Measurements from ENCODE around the gene ZGPAT.
"Not testable (repeated sequence)": the region's sequence is repeated elsewhere in the genome, so short reads cannot be mapped to it uniquely, and the experiment has no call there.

ZGPAT gene

DNA sequence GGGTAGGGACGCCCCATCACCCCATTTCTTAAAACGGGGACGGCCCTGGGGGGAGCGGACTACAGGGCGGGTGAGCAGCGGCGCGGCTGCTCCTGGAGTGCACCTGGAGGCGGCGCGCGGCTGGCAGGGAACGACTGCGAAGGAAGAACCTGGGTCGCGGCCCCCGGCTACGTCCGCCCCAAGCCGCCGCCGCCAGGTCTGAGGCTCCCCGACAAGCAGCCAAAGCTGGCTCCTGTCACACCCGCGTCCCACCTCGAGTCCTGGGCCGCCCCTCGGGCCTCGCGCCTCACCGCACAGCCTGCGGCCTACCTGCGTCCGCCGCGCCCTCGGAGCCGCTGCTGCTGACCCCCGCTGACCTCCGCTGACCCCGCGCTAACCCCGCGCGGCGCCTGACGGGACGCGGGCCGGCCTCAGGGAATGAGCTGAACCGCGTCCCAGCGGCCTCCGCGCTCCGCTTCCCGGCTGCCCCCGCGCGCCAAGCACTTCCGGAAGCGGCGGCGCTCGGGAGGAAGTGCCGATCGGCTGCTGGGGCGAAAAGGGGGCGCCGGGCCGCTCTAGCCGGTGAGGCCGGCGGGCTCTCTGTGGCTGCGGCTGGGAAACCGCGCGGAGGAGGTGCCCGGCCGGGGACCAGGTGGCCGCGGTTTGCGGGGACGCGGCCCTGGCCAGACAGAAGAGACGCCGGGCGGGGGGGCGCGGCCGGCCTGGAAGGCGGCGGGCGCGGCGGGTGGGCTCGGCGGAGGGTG, at the start of gene ZGPAT, which contains the start of gene ARFRP1:
ZGPAT (plus strand) TSS at position 482 of the 743 bp plus-strand sequence. CDS start 542 bp downstream, outside the sequence.
ARFRP1 (minus strand) TSS at position 419 of the 743 bp plus-strand sequence. CDS start 885 bp downstream, outside the sequence.
- peak; percentile 91 for DNase-seq

DNA sequence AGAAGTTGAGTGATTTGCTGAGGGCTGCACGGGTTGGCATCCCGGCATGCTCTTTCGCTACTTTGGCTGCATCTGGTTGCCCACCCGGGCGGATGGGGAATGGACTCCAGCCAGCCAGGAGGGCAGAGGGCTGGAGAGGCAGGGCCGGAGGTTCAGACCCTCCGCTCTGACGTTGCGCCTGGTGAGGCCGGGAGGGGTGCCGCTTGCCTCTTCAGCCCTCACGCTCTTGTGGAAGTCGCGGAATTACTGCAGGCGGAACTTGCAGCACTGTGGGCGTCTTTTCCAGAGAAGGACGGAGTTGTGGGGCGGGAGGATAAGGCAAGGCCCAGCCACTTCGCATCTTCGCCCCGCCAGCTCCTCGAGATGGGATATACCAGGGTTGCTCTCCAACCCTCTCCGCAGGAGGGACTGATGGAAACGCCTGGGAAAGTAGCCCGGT, 49.1 kb upstream of the ZGPAT start:
- no peak for DNase-seq

- DNase-seq = no peak
These were observed 48.5 kb upstream of the ZGPAT start for GRCh38 chr20:63659370-63659769.

GRCh38 chr20:63660174-63660573, 47.7 kb upstream of the ZGPAT start:
- not testable (repeated sequence) for DNase-seq

GRCh38 chr20:63660622-63661021, 47.2 kb upstream of the ZGPAT start:
- no peak for DNase-seq

- DNase-seq = no peak
These were observed 46.7 kb upstream of the ZGPAT start for GRCh38 chr20:63661108-63661507.

GRCh38 chr20:63661959-63662812, 45.7 kb upstream of the ZGPAT start:
- no peak for DNase-seq

- DNase-seq = no peak
These were observed 45.0 kb upstream of the ZGPAT start for GRCh38 chr20:63662813-63663189.

DNA sequence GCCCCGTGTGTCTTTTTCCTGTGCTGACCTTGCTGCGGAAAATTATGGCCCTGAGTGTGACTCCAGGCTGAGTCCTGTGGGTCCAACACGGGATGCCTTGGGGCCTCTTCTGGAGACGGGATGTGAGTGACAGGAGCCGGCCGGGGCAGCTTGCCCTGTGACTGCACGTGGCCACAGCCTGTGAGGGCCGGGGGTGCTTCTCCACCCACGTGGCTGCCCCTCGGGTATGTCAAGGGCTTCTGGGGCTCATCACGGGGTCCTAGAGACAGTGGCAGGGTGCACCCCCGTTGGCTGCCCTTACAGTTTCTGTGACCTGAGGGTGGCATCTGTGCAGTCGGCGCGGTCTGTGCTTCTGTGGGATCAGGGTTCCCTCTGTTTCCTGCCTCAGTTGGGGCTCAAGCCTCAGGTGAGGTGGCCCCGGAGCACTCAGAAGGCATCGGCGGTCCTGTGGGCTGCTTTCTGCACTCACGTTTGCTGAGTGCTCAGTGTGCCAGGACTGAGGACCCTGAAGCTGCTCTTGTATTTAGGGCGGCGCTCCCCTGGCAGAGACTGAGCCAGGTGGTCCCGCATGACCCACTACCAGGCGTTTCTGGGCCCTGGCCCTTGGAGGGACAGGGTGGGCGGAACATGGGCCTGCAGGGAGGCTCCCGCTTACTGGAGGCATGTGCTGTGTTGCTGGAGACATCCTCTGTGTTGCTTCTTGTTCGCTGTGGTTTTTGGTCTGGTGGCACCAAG, 44.3 kb upstream of the ZGPAT start:
- DNase-seq = no peak

GRCh38 chr20:63664143-63664851, 43.5 kb upstream of the ZGPAT start:
- DNase-seq = no peak

- no peak for DNase-seq
These were observed 42.8 kb upstream of the ZGPAT start for GRCh38 chr20:63664861-63665594.

GRCh38 chr20:63665708-63666107, 42.1 kb upstream of the ZGPAT start:
- no peak for DNase-seq

GRCh38 chr20:63667858-63668257, 40.0 kb upstream of the ZGPAT start:
- DNase-seq = no peak

DNA sequence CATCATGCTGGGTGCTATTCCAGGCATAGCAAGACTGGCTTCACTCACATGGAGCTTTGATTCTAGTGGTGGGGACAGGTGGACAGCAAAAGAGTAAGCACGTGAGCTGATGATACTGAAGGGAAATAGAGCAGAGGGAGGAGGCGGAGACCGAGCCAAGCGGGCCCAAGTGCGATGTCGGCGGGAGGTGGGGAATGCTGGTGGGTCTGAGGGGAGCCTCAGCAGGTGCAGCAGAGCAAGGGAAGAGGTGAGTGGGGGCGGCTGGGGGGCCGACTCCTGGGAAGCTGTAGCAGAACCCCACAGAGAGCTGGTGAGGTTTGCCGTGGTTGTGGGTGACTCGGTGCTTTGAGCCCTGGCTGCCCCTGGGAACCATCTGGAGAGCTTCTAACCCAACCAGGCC, 39.5 kb upstream of the ZGPAT start:
- DNase-seq = no peak

GRCh38 chr20:63671695-63672094, 36.1 kb upstream of the ZGPAT start:
- DNase-seq = not testable (repeated sequence)

GRCh38 chr20:63672666-63673065, 35.2 kb upstream of the ZGPAT start:
- DNase-seq = no peak

- DNase-seq = no peak
These were observed 33.9 kb upstream of the ZGPAT start for GRCh38 chr20:63673951-63674350.

GRCh38 chr20:63675681-63676368, 32.0 kb upstream of the ZGPAT start:
- DNase-seq = no peak

DNA sequence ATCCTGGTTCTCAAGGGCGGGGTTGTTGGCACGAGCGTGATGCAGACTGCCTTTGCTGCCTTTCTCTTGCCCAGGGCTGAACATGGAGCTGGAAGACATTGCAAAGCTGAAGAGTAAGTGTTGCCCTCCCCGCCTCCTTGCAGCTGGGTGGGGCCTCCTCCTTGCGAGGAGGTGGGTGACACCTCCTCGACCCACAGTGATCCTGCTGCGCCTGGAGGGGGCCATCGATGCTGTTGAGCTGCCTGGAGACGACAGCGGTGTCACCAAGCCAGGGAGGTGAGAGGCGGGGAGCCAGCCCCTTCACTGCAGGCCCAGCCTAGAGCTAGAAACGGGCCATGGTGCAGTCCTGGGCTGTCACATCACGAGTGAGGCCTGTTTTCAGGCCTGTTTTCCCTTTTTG, 29.8 kb upstream of the ZGPAT start:
- DNase-seq = no peak

DNA sequence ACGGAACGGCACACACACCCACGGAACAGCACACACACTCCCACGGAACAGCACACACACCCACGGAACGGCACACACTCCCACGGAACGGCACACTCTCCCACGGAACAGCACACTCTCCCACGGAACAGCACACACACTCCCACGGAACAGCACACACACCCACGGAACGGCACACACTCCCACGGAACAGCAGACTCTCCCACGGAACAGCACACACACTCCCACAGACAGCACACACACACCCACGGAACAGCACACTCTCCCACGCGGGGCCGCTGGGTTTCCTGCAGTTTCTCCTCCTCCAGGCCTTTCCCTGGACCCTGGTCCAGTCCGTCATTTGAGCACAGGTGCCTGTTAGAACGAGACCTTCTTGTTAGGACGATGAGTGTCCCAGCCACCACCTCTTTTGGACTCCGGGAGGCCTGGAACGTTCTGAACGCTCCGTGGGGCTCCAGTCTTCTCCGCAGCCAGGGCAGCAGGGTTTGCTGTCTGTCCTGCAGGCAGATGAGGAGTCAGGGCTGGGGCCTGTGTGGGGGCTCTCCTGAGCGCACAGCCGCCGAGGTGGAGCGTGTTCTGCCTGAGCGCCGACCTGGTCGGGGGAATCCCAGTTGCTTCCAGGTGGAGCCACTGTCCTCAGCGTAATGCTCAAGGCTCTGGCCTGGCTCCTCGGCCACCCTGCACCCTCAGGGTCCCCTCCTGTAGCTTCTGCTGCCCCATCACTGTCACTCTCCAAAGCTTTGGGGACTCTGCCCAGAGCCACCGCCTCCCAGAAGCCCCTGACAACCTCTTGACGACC, 29.0 kb upstream of the ZGPAT start:
- no peak for DNase-seq
